ENCODE measurements around the gene SAP130. TPM values are rescaled to one million over a fixed set of nuclear protein-coding genes. Genes with fewer than 3 reads are reported as not detected.

SAP130 gene
- total RNA-seq, 1 donor from 2014 or later: 19.8 TPM

GRCh38 chr2:127929449-127929848 lies 98.4 kb downstream of the SAP130 start:
- DNase-seq (ENCODE audit: low spot score): no peak
- Histone ChIP-seq H3K27ac (no peak overlapping the region), H3K9ac (no peak overlapping the region), H3K36me3 (no peaks in the 10 kb centered on the region), H3K79me2 (ENCODE audit: low read depth) (no peaks in the 10 kb centered on the region), H2AFZ (replicated peaks) (no peak overlapping the region), H3K27me3 (no peaks in the 10 kb centered on the region), H3K4me1 (no peaks in the 10 kb centered on the region), H3F3A (ENCODE audit: low read depth) (no peaks in the 10 kb centered on the region), H3K9me3 (ENCODE audit: low read depth) (no peaks in the 10 kb centered on the region), H3K4me3 (no peak overlapping the region), H3K4me2 (no peak overlapping the region), H4K20me1 (ENCODE audit: low read depth) (no peaks in the 10 kb centered on the region)
- TF ChIP-seq EZH2phosphoT487 (IDR thresholded peaks at IDR 0.05) (no peak), EZH2 (IDR thresholded peaks at IDR 0.05) (no peak), CTCF (IDR thresholded peaks at IDR 0.05) (no peak)
- Mint-ChIP-seq H3K36me3 (no peaks in the 10 kb centered on the region), H3K27me3 (ENCODE audit: insufficient read depth, low read depth) (no peaks in the 10 kb centered on the region), H3K9me3 (no peaks in the 10 kb centered on the region), H3K4me3 (no peak overlapping the region), H3K4me1 (no peaks in the 10 kb centered on the region), H3K27ac (no peak overlapping the region)

GRCh38 chr2:127927384-127927783 lies 100.5 kb downstream of the SAP130 start:
- no peak for DNase-seq (ENCODE audit: low spot score)
- Mint-ChIP-seq H3K27me3 (ENCODE audit: insufficient read depth, low read depth) (no peaks in the 10 kb centered on the region), H3K27ac (no peak overlapping the region)

GRCh38 chr2:127917916-127918315 lies 109.9 kb downstream of the SAP130 start:
- no peak for TF ChIP-seq EZH2 (IDR thresholded peaks at IDR 0.05)
- no peak for TF ChIP-seq EZH2phosphoT487 (IDR thresholded peaks at IDR 0.05)
- no peak for TF ChIP-seq CTCF (IDR thresholded peaks at IDR 0.05)
- no peak overlapping the region for H3K9ac ChIP-seq
- H2AFZ ChIP-seq (replicated peaks): no peak overlapping the region
- no peaks in the 10 kb centered on the region for H3K4me1 ChIP-seq
- no peak for DNase-seq (ENCODE audit: low spot score)
- Mint-ChIP-seq H3K9me3 (no peaks in the 10 kb centered on the region), H3K27ac (no peak overlapping the region), H3K36me3 (no peaks in the 10 kb centered on the region), H3K4me1 (no peaks in the 10 kb centered on the region), H3K4me3 (no peak overlapping the region), H3K27me3 (ENCODE audit: insufficient read depth, low read depth) (peaks cover 8% of the 10 kb centered on the region)
- no peaks in the 10 kb centered on the region for H3K9me3 ChIP-seq (ENCODE audit: low read depth)
- no peaks in the 10 kb centered on the region for H3K36me3 ChIP-seq
- no peaks in the 10 kb centered on the region for H4K20me1 ChIP-seq (ENCODE audit: low read depth)
- H3K4me3 ChIP-seq: no peak overlapping the region
- no peak overlapping the region for H3K27ac ChIP-seq
- H3K27me3 ChIP-seq: no peaks in the 10 kb centered on the region
- no peaks in the 10 kb centered on the region for H3K79me2 ChIP-seq (ENCODE audit: low read depth)
- H3K4me2 ChIP-seq: no peak overlapping the region
- H3F3A ChIP-seq (ENCODE audit: low read depth): peaks cover 3% of the 10 kb centered on the region

More at GRCh38 chr2:127927384-127927783, 100.5 kb downstream of the SAP130 start:
- Mint-ChIP-seq H3K9me3 (no peaks in the 10 kb centered on the region), H3K4me3 (no peak overlapping the region), H3K36me3 (no peaks in the 10 kb centered on the region), H3K4me1 (no peaks in the 10 kb centered on the region)
- no peaks in the 10 kb centered on the region for H3K36me3 ChIP-seq
- H3K79me2 ChIP-seq (ENCODE audit: low read depth): no peaks in the 10 kb centered on the region
- H2AFZ ChIP-seq (replicated peaks): peak overlapping the region; percentile 26
- peaks cover 3% of the 10 kb centered on the region for H3F3A ChIP-seq (ENCODE audit: low read depth)
- H3K4me2 ChIP-seq: no peak overlapping the region
- TF ChIP-seq EZH2phosphoT487 (IDR thresholded peaks at IDR 0.05): no peak
- no peaks in the 10 kb centered on the region for H3K9me3 ChIP-seq (ENCODE audit: low read depth)
- H3K4me1 ChIP-seq: no peaks in the 10 kb centered on the region
- H3K27me3 ChIP-seq: no peaks in the 10 kb centered on the region
- H4K20me1 ChIP-seq (ENCODE audit: low read depth): no peaks in the 10 kb centered on the region
- H3K9ac ChIP-seq: no peak overlapping the region
- no peak overlapping the region for H3K4me3 ChIP-seq
- no peak overlapping the region for H3K27ac ChIP-seq

GRCh38 chr2:127913808-127914457 lies 113.9 kb downstream of the SAP130 start:
- no peaks in the 10 kb centered on the region for H3F3A ChIP-seq (ENCODE audit: low read depth)
- no peaks in the 10 kb centered on the region for H3K9me3 ChIP-seq (ENCODE audit: low read depth)
- no peaks in the 10 kb centered on the region for H3K4me1 ChIP-seq
- no peak overlapping the region for H3K4me3 Mint-ChIP-seq
- H4K20me1 ChIP-seq (ENCODE audit: low read depth): no peaks in the 10 kb centered on the region
- no peak overlapping the region for H3K27ac ChIP-seq
- no peaks in the 10 kb centered on the region for H3K27me3 ChIP-seq
- H2AFZ ChIP-seq (replicated peaks): no peak overlapping the region
- no peak overlapping the region for H3K4me2 ChIP-seq
- no peak overlapping the region for H3K4me3 ChIP-seq
- no peaks in the 10 kb centered on the region for H3K4me1 Mint-ChIP-seq
- no peaks in the 10 kb centered on the region for H3K36me3 Mint-ChIP-seq
- H3K9ac ChIP-seq: no peak overlapping the region
- no peak overlapping the region for H3K27ac Mint-ChIP-seq
- H3K36me3 ChIP-seq: no peaks in the 10 kb centered on the region
- TF ChIP-seq EZH2 (IDR thresholded peaks at IDR 0.05) (no peak), CTCF (IDR thresholded peaks at IDR 0.05) (no peak), EZH2phosphoT487 (IDR thresholded peaks at IDR 0.05) (no peak)
- peaks cover 8% of the 10 kb centered on the region for H3K27me3 Mint-ChIP-seq (ENCODE audit: insufficient read depth, low read depth)
- DNase-seq (ENCODE audit: low spot score): no peak
- H3K9me3 Mint-ChIP-seq: no peaks in the 10 kb centered on the region
- H3K79me2 ChIP-seq (ENCODE audit: low read depth): no peaks in the 10 kb centered on the region
